OCI-LY1 (cell line): ENCODE data around the gene KICS2.

Experiments
- CTCF ChIP-seq: fragments of 200-600 bp; sonication (generic), shearing (Covaris generic); IDR thresholded peaks from 2 replicates; pipeline ENCODE4 v1.5.1; 2017; ENCODE audit warnings: mild to moderate bottlenecking, antibody characterized with exemption, low read length, moderate library complexity, mixed read lengths
- EZH2 ChIP-seq: fragments of 200-600 bp; sonication (generic), shearing (Covaris generic); IDR thresholded peaks from 2 replicates; pipeline ENCODE4 v1.8.0; 2017; ENCODE audit warnings: borderline replicate concordance, mixed run types, mild to moderate bottlenecking, antibody characterized with exemption, low read length, moderate library complexity, mixed read lengths

- TF ChIP-seq CTCF (no peak), EZH2 (no peak)
Observed at GRCh38 chr12:64218597-64218996, 3.5 kb downstream of the KICS2 start.
